NCI-H2196 treated with DMSO at 0.1 percent for 48 hours (cell line): ENCODE measurements around the gene MYLK.
A peak's percentile ranks its signal among the peaks of the same experiment; 100 is the strongest.
"Not testable (repeated sequence)": the region's sequence is repeated elsewhere in the genome, so short reads cannot be mapped to it uniquely, and the experiment has no call there.

Experiments used
- DNase-seq: peaks from one replicate; lab custom pipeline; 2025; ENCODE audit not compliant: unreplicated experiment; lab: John Stamatoyannopoulos, UW

The MYLK gene

DNA sequence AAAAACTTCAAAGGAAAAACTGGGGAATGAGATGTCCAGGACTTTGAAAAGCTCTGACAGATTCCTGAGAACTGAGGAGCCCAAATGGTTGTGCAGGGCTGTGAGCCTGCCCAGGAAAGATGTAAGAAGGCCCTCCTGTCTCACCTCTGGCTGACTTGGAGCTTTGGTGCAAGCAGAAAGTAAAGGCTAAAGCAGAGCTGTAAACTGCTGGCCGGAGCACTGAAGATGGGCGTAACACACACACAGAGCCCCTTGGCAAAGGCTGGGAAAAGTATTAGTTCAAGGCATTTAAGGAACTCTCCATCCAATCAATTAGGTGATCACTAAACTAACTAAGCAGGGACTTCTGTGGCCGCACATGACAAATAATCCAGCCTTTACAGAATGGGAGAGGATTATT is 155.1 kb downstream of the MYLK start:
- DNase-seq: no peak

GRCh38 chr3:123728014-123728413 is 156.1 kb downstream of the MYLK start:
- no peak for DNase-seq

DNA sequence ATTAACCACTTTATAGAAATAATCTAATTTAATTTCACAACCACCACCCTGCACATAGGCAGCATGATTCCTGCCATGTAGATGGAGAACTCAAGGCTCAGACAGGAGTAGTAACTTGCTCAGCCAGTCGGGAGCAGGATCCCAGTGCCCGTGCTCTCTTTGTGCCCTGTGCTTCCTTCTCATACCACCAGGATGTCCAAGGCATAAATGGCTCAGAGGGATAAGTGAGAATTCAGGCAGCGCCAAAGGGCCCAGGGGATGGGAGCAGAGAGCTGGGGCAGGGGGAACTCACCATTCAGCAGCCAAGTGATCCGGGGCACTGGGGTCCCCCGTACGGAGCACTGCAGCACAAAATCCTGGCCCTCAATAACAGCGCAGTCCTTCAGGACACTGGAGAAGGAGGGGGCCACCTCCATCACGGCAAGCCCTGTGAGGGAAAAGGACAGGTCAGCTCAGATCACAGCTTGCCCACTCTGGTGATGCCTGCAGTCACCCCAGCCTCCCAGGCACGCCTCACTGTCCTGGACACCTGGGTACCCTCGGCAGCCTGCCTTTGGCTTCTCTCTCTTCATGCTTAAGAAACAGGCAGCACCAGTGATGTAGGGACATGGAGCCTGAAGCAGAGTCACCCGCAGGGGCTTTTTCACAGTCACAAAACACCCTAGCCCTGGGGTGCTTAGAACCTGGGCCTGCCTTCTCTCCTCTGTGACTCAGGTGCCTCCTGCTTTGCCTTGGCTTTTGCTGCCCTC is 158.3 kb downstream of the MYLK start:
- DNase-seq: no peak

GRCh38 chr3:123724306-123724705 is 159.8 kb downstream of the MYLK start:
- DNase-seq: no peak

GRCh38 chr3:123723522-123724168 is 160.5 kb downstream of the MYLK start:
- DNase-seq: peak; percentile 73

GRCh38 chr3:123723070-123723469 is 161.1 kb downstream of the MYLK start:
- no peak for DNase-seq

DNA sequence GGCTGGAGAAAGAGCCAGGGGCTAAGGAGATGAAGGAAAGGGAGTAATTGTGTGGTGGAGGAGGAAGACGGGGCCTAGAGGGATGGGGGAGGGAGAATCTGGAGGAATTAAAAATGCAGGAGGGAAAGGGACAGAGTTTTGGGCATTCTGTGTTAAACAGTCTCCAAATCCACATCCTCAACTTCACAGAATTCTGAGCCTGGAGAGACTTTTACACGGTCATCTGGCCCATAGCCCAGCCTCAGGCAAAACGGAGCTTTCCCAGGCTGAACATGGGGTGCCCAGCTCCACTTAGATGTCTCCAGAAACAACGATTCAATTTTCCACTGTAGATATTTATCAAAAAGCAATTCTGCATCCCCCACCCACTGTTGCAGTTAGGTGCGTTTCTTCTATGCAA is 161.7 kb downstream of the MYLK start:
- no peak for DNase-seq

DNA sequence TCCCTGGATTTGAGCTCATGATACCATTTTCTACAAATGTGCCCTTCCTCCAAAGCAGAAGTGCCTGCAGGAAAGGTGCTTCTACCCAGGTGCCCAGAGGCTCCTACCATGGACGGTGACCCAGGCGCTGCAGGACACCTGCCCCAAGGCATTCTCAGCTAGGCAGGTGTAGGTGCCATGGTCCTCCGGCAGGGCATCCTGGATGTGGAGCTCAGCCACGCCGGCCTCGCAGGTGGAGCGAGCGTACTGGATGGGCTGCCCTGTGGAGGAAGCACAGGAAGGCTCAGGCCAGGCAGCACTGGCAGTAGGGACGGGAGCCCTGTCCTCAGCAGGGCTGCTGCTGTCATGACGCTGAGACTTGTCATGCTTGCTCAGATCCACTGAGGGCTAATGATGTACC is 162.1 kb downstream of the MYLK start:
- no peak for DNase-seq

DNA sequence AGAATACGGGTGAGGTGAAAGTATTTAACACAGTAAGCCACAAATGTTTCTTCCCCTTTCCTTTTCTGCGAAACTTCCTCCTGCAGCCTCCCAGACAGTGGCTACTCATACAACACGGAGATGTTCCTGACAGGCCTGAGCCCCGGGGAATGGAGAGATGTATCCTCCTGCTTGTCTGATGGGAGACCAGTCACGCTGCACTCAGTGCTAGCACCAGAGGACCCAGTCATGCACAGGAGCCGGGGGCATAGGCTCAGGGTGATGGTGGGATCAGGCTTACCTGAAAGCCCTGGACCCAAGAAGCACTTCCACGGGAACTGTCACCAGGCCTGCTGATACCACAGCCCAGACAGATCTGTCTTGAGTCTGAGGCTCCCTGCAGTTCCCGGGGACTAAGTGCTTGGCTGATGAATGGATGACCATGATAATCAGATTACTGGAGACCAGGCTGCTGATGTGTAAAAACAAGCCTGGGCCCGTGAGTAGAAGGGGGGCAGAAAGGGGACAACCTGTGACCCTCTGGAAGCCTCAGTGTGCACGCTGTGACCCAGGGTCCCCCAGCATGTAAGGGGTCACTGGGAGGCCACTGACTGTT is 162.9 kb downstream of the MYLK start:
- not testable (repeated sequence) for DNase-seq

DNA sequence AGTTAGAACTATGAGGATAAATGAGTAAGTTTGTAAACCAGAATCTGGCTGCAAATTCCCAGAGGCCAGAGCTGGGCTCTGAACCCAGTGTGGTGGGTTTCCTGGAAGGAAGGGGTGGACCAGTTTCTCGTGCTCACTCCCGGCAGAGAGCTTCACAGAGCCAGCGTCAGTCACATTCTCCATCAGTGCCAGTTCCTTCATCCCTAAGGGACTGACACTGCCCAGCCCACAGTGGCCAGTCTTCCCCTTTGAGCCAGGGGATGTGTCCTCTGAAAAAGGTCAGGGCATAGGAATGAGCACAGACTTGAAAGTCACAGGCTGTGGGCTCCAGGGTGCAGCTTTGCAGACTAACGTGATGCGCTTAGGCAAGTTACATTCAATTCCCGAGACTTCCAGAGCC is 163.5 kb downstream of the MYLK start:
- DNase-seq: no peak

- no peak for DNase-seq
Measured at GRCh38 chr3:123719862-123720453, 164.2 kb downstream of the MYLK start.

DNA sequence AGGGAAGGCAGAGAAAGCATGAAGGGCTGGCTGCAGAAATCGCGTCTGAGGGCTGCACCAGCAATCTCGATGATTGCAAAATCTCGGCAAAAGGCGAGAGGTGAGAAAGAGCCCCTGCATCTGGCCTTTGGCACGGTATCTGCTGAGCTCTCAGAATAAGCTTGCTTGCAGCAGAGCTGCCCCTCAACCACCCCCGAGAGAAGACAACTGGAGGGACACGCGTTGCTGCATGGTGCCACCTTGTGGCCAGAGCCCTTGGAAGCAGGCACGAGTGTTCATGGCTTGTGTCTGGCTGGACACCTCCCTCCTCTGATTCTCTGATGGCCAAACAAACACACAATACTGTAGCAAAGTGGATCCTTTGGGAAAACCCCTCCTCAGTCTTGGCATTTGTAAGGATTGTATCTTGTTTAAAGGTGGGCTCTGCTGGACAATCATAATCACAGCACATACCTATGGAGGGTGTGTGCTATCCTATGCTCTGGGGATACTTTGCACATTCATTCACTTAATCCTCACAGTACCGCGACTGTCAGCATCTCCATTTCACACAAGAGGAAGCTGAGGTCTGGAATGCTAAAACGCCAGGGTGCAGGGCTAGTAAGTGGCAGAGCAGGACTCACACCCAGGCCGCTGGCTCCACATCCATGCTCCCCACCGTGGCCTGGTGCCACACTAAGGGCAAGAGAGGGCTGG is 164.9 kb downstream of the MYLK start:
- peak; percentile 59 for DNase-seq

- DNase-seq: no peak
Measured at GRCh38 chr3:123718108-123718507, 166.0 kb downstream of the MYLK start.

DNA sequence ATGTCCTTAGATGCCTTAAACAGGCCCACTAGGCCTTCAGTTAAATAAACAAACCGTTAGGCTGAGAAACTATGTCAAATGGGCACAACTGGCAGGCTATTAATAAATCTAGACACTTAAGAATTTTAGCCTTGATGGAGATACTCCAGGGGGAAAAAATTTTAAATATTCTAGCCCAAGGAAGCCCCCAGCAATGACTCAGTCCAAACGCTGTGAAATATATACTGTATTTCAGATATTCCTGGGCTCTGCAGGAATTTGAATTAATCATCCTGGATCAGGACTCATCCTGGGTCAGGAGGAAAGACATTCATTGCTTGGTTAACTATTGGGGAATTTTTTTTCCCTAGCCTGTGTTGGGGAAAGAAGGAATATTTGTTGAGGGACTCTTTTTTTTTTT is 166.7 kb downstream of the MYLK start:
- not testable (repeated sequence) for DNase-seq

DNA sequence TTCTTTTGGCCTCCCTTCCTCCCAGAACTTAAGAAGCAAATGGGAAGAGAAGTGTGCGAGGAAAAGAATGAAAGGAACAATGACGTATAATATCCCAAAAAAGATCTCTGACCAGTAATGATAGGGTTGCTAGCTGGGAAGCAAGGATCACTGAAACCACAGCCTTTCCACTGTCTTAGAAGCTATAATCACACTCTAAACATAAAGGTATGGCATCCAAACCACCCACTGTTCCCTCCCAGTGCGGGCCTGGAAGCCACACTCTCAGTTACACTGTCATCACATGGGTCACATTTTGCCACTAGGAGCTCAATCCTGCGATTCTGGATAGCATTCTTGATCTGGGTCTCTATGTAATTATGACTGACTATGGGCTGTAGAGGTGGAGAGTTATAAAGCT is 167.7 kb downstream of the MYLK start:
- no peak for DNase-seq

GRCh38 chr3:123713211-123713610 is 170.9 kb downstream of the MYLK start:
- no peak for DNase-seq

DNA sequence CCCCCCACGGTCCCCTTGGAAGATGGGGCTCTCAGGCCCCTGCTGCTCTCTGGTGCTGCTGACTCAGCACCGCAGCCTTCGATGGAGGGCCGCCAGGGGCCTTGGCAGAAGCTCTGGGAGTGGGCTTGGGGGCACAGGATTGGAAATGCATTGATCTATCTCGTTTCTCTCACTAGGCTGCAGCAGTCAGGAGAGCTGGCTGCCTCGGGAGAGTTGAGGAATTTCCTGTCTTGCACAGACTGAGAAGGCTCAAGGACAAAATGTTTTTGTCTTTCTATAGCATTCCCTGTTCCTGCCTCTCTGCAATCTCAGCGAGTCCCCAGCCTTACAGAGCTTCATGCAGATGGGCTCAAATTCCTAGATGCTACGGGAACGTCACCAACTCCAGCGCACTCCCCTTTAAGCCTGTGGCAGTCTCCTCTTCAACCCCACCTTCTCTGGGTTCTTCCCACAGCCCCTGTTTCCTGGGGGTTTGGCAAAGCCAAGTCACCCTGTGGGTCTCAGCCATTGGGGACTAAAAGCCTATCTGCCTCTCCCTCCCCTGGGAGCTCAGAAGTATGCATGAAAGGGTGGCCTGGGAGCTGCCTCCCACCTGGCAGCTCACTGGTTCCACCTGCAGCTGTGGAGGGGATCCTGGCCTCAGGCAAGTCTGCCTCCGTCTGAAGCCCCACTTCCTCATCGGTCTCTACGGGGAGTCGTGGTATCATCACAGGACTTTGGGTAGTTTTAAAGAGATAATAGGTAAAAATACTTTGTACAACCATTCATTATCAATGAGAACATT is 171.9 kb downstream of the MYLK start:
- no peak for DNase-seq

DNA sequence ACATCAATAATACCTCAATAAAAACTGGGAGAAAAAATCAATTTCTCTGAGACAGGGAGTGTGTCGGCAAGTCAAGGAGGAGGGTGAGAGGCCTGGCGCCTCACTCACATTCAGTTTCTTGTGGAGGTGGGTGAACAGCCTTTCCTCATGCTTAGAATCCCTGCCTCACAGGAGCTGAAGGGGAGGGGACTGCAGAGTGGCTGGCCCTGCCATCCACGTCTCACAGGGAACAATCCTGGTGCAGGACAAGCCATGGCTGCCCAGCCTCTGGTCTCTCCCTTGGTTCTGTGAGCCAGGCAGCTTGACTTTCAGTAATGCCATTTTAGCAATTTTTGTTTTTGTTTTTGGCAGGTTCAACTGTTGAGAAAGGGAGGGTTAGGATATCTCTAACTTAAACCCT is 172.8 kb downstream of the MYLK start:
- DNase-seq: no peak

- DNase-seq: no peak
Measured at GRCh38 chr3:123708531-123708930, 175.6 kb downstream of the MYLK start.

- DNase-seq: not testable (repeated sequence)
Measured at GRCh38 chr3:123707641-123708040, 176.5 kb downstream of the MYLK start.

DNA sequence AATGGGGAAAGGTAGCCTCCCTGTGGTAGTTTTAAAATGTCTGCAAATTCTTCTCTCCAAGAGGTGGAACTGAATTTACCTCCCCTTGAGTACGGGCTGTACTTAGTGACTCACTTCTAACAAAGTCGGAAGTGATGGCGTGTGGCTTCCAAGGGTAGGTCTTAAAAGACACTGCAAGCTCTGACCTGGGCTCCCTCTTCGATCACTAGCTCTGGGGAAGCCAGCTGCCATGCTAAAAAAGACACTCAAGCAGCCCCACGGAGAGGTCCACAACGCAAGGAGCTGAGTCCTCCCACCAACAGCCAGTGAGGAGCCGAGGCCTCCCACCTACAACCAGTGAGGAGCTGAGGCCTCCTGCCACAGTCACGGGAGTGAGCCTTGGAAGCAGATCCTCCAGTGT is 177.3 kb downstream of the MYLK start:
- DNase-seq: no peak
